ENCODE data around the gene ANAPC4. TPM values are rescaled to one million over a fixed set of nuclear protein-coding genes. Genes with fewer than 3 reads are reported as not detected.
A peak's percentile ranks its signal among the peaks of the same experiment; 100 is the strongest.

The ANAPC4 gene
- total RNA-seq, 2 experiments from 2014 or later = 32.7 to 50.6 TPM

- peaks cover 24% of the 10 kb centered on the region for H3K4me1 ChIP-seq (ENCODE audit: insufficient read depth, low read length, poor library complexity, severe bottlenecking)
- no peaks in the 10 kb centered on the region for H3K9me3 ChIP-seq (ENCODE audit: low read length)
- peak overlapping the region; percentile 70 for H3K4me2 ChIP-seq (ENCODE audit: low read length)
- H2AFZ ChIP-seq (ENCODE audit: low read length) = no peak overlapping the region
- H3K9me2 ChIP-seq (ENCODE audit: insufficient read depth, low read length) = no peaks in the 10 kb centered on the region
- peak overlapping the region; percentile 100 for H3K4me3 ChIP-seq (ENCODE audit: low read depth, low read length, poor library complexity, severe bottlenecking)
- ChIA-PET POLR2A (interaction anchor here (0.6 to 1.9 kb wide), 5 partner anchors 9 to 450 kb away, joined by 3 to 8 read pairs (median 3); no protein-coding TSS in a partner anchor), CTCF (ENCODE audit: unreplicated experiment) (interaction anchor here (1.1 kb wide), 1 partner anchor 66 kb away, joined by 3 read pairs; the partner anchor contains the start of gene ZCCHC4)
- DNase-seq (ENCODE audit: low spot score) = no peak
- peaks cover 54% of the 10 kb centered on the region for H3K36me3 ChIP-seq (ENCODE audit: insufficient read depth, low read length)
- intact Hi-C loops (cut with micrococcal nuclease; ENCODE audit: unreplicated experiment) = loop anchor here (5.0 kb wide), 2 partner anchors 216 to 796 kb away; partner anchors contain the start of genes DHX15 and SEPSECS
- H4K20me1 ChIP-seq (ENCODE audit: insufficient read depth, low read length) = no peaks in the 10 kb centered on the region
- BruUV-seq (replicated peaks) = no TSS peak
- peaks cover 30% of the 10 kb centered on the region for H3K79me2 ChIP-seq (ENCODE audit: insufficient read depth, low read depth, low read length)
- 0 out of 2 replicates have a peak, but pooled peaks have one; percentile 5 for TF ChIP-seq CTCF (conservative IDR thresholded peaks at IDR 0.05; ENCODE audit: low read length)
- no peak for TF ChIP-seq EZH2phosphoT487 (IDR thresholded peaks at IDR 0.05; ENCODE audit: borderline replicate concordance, low read depth, low read length)
- no peak overlapping the region for H3K27ac ChIP-seq (ENCODE audit: low read depth, low read length, poor library complexity, severe bottlenecking)
These were observed 1.3 kb downstream of the ANAPC4 start for GRCh38 chr4:25378437-25378743.

DNA sequence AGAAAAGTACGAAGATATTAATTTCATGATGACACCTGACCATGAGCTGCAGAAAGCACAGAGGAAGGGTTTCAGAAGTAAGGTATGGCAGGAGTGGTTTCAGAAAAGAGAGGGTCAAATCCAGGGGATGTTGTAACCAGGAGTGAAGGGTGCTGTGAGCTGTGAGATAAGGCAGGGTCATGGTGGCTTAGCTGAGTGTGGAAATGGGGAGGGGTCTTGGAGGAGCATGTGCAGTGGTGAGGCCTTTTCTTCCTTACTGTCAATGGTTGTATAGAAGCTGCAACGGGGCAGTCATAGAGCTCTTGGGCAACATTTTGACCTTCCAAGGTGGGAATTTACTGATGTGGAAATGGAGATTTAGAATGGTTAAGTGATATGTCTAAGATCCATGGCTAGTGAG lies 2.5 kb downstream of the ANAPC4 start:
- no peaks in the 10 kb centered on the region for H3K9me3 ChIP-seq (ENCODE audit: low read length)
- H3K4me3 ChIP-seq (ENCODE audit: low read depth, low read length, poor library complexity, severe bottlenecking) = peak overlapping the region; percentile 100
- BruUV-seq (replicated peaks) = no TSS peak
- peaks cover 24% of the 10 kb centered on the region for H3K4me1 ChIP-seq (ENCODE audit: insufficient read depth, low read length, poor library complexity, severe bottlenecking)
- no peak overlapping the region for H2AFZ ChIP-seq (ENCODE audit: low read length)
- CTCF ChIA-PET (ENCODE audit: unreplicated experiment) = no interaction called here
- intact Hi-C loops (cut with micrococcal nuclease; ENCODE audit: unreplicated experiment) = loop anchor here (5.0 kb wide), 2 partner anchors 217 to 797 kb away; partner anchors contain the start of genes DHX15 and SEPSECS
- peaks cover 30% of the 10 kb centered on the region for H3K79me2 ChIP-seq (ENCODE audit: insufficient read depth, low read depth, low read length)
- peaks cover 66% of the 10 kb centered on the region for H3K36me3 ChIP-seq (ENCODE audit: insufficient read depth, low read length)
- POLR2A ChIA-PET = interaction anchor here (0.7 to 1.1 kb wide), 2 partner anchors 65 to 221 kb away, joined by 3 to 4 read pairs; no protein-coding TSS in a partner anchor
- no peaks in the 10 kb centered on the region for H4K20me1 ChIP-seq (ENCODE audit: insufficient read depth, low read length)
- H3K27ac ChIP-seq (ENCODE audit: low read depth, low read length, poor library complexity, severe bottlenecking) = no peak overlapping the region
- no peak for DNase-seq (ENCODE audit: low spot score)
- TF ChIP-seq EZH2phosphoT487 (IDR thresholded peaks at IDR 0.05; ENCODE audit: borderline replicate concordance, low read depth, low read length) = no peak
- no peak for TF ChIP-seq CTCF (conservative IDR thresholded peaks at IDR 0.05; ENCODE audit: low read length)
- peak overlapping the region; percentile 70; the same call in 1 of the 2 replicates for H3K4me2 ChIP-seq (ENCODE audit: low read length)
- no peaks in the 10 kb centered on the region for H3K9me2 ChIP-seq (ENCODE audit: insufficient read depth, low read length)

GRCh38 chr4:25383647-25384046 lies 6.6 kb downstream of the ANAPC4 start:
- Histone ChIP-seq H3K4me3 (ENCODE audit: low read depth, low read length, poor library complexity, severe bottlenecking) (no peak overlapping the region), H3K27ac (ENCODE audit: low read depth, low read length, poor library complexity, severe bottlenecking) (no peak overlapping the region), H3K4me2 (ENCODE audit: low read length) (no peak overlapping the region), H3K9me2 (ENCODE audit: insufficient read depth, low read length) (no peaks in the 10 kb centered on the region), H3K9me3 (ENCODE audit: low read length) (no peaks in the 10 kb centered on the region), H3K4me1 (ENCODE audit: insufficient read depth, low read length, poor library complexity, severe bottlenecking) (peaks cover 13% of the 10 kb centered on the region), H3K36me3 (ENCODE audit: insufficient read depth, low read length) (peaks cover 94% of the 10 kb centered on the region), H4K20me1 (ENCODE audit: insufficient read depth, low read length) (no peaks in the 10 kb centered on the region), H3K79me2 (ENCODE audit: insufficient read depth, low read depth, low read length) (peaks cover 15% of the 10 kb centered on the region; the same call in 1 of the 2 replicates), H2AFZ (ENCODE audit: low read length) (no peak overlapping the region)
- no TSS peak for BruUV-seq (replicated peaks)
- TF ChIP-seq EZH2phosphoT487 (IDR thresholded peaks at IDR 0.05; ENCODE audit: borderline replicate concordance, low read depth, low read length) (no peak), CTCF (conservative IDR thresholded peaks at IDR 0.05; ENCODE audit: low read length) (no peak)
- ChIA-PET CTCF (ENCODE audit: unreplicated experiment) (no interaction called here), POLR2A (no interaction called here)
- intact Hi-C loops (cut with micrococcal nuclease; ENCODE audit: unreplicated experiment) = no loop called here
- DNase-seq (ENCODE audit: low spot score) = no peak
